ENCODE measurements around the gene CTBP2.
A peak's percentile ranks its signal among the peaks of the same experiment; 100 is the strongest.

Gene CTBP2

GRCh38 chr10:124972637-124973036, 187.7 kb downstream of the CTBP2 start:
- peaks cover 6% of the 10 kb centered on the region for H3K36me3 ChIP-seq (ENCODE audit: control insufficient read depth, insufficient read depth, low read length)
- H3K4me1 ChIP-seq (ENCODE audit: control insufficient read depth, insufficient read depth, low read length): no peaks in the 10 kb centered on the region
- no peak overlapping the region for H3K27ac ChIP-seq (ENCODE audit: low read depth, low read length)
- H3K9ac ChIP-seq (ENCODE audit: low read length): no peak overlapping the region
- no peak overlapping the region for H3K4me3 ChIP-seq (ENCODE audit: low read length)
- H3K27me3 ChIP-seq (ENCODE audit: control insufficient read depth, insufficient read depth, low read length): no peaks in the 10 kb centered on the region

- peaks cover 6% of the 10 kb centered on the region for H3K36me3 ChIP-seq (ENCODE audit: control insufficient read depth, insufficient read depth, low read length)
- H3K4me3 ChIP-seq (ENCODE audit: low read length): no peak overlapping the region
- no peak overlapping the region for H3K27ac ChIP-seq (ENCODE audit: low read depth, low read length)
- H3K27me3 ChIP-seq (ENCODE audit: control insufficient read depth, insufficient read depth, low read length): no peaks in the 10 kb centered on the region
- no peaks in the 10 kb centered on the region for H3K4me1 ChIP-seq (ENCODE audit: control insufficient read depth, insufficient read depth, low read length)
- H3K9ac ChIP-seq (ENCODE audit: low read length): no peak overlapping the region
Measured at GRCh38 chr10:124971276-124971675, 189.1 kb downstream of the CTBP2 start.

GRCh38 chr10:124967255-124967654, 193.1 kb downstream of the CTBP2 start:
- H3K27me3 ChIP-seq (ENCODE audit: control insufficient read depth, insufficient read depth, low read length): no peaks in the 10 kb centered on the region
- no peak overlapping the region for H3K4me3 ChIP-seq (ENCODE audit: low read length)
- no peak overlapping the region for H3K9ac ChIP-seq (ENCODE audit: low read length)
- no peaks in the 10 kb centered on the region for H3K36me3 ChIP-seq (ENCODE audit: control insufficient read depth, insufficient read depth, low read length)
- peaks cover 6% of the 10 kb centered on the region for H3K4me1 ChIP-seq (ENCODE audit: control insufficient read depth, insufficient read depth, low read length)
- H3K27ac ChIP-seq (ENCODE audit: low read depth, low read length): no peak overlapping the region

- Histone ChIP-seq H3K36me3 (ENCODE audit: control insufficient read depth, insufficient read depth, low read length) (no peaks in the 10 kb centered on the region), H3K4me3 (ENCODE audit: low read length) (no peak overlapping the region), H3K4me1 (ENCODE audit: control insufficient read depth, insufficient read depth, low read length) (peaks cover 6% of the 10 kb centered on the region), H3K27me3 (ENCODE audit: control insufficient read depth, insufficient read depth, low read length) (no peaks in the 10 kb centered on the region), H3K27ac (ENCODE audit: low read depth, low read length) (no peak overlapping the region), H3K9ac (ENCODE audit: low read length) (no peak overlapping the region)
Measured at GRCh38 chr10:124966008-124966407, 194.4 kb downstream of the CTBP2 start.

GRCh38 chr10:124963866-124964720, 196.3 kb downstream of the CTBP2 start:
- Histone ChIP-seq H3K9ac (ENCODE audit: low read length) (no peak overlapping the region), H3K4me1 (ENCODE audit: control insufficient read depth, insufficient read depth, low read length) (peaks cover 6% of the 10 kb centered on the region), H3K27ac (ENCODE audit: low read depth, low read length) (no peak overlapping the region), H3K27me3 (ENCODE audit: control insufficient read depth, insufficient read depth, low read length) (no peaks in the 10 kb centered on the region), H3K36me3 (ENCODE audit: control insufficient read depth, insufficient read depth, low read length) (no peaks in the 10 kb centered on the region), H3K4me3 (ENCODE audit: low read length) (no peak overlapping the region)

GRCh38 chr10:124962421-124962820, 197.9 kb downstream of the CTBP2 start:
- Histone ChIP-seq H3K9ac (ENCODE audit: low read length) (no peak overlapping the region), H3K4me3 (ENCODE audit: low read length) (no peak overlapping the region), H3K4me1 (ENCODE audit: control insufficient read depth, insufficient read depth, low read length) (peaks cover 6% of the 10 kb centered on the region), H3K27me3 (ENCODE audit: control insufficient read depth, insufficient read depth, low read length) (no peaks in the 10 kb centered on the region), H3K27ac (ENCODE audit: low read depth, low read length) (no peak overlapping the region), H3K36me3 (ENCODE audit: control insufficient read depth, insufficient read depth, low read length) (no peaks in the 10 kb centered on the region)

GRCh38 chr10:124961248-124961570, 199.2 kb downstream of the CTBP2 start:
- Histone ChIP-seq H3K4me3 (ENCODE audit: low read length) (no peak overlapping the region), H3K4me1 (ENCODE audit: control insufficient read depth, insufficient read depth, low read length) (peaks cover 6% of the 10 kb centered on the region), H3K9ac (ENCODE audit: low read length) (no peak overlapping the region), H3K27me3 (ENCODE audit: control insufficient read depth, insufficient read depth, low read length) (no peaks in the 10 kb centered on the region), H3K36me3 (ENCODE audit: control insufficient read depth, insufficient read depth, low read length) (no peaks in the 10 kb centered on the region), H3K27ac (ENCODE audit: low read depth, low read length) (no peak overlapping the region)

GRCh38 chr10:124959564-124959963, 200.8 kb downstream of the CTBP2 start:
- Histone ChIP-seq H3K27me3 (ENCODE audit: control insufficient read depth, insufficient read depth, low read length) (no peaks in the 10 kb centered on the region), H3K27ac (ENCODE audit: low read depth, low read length) (no peak overlapping the region), H3K36me3 (ENCODE audit: control insufficient read depth, insufficient read depth, low read length) (no peaks in the 10 kb centered on the region), H3K9ac (ENCODE audit: low read length) (no peak overlapping the region), H3K4me1 (ENCODE audit: control insufficient read depth, insufficient read depth, low read length) (peaks cover 4% of the 10 kb centered on the region), H3K4me3 (ENCODE audit: low read length) (no peak overlapping the region)

GRCh38 chr10:124957404-124957947, 202.9 kb downstream of the CTBP2 start:
- no peaks in the 10 kb centered on the region for H3K27me3 ChIP-seq (ENCODE audit: control insufficient read depth, insufficient read depth, low read length)
- no peak overlapping the region for H3K4me3 ChIP-seq (ENCODE audit: low read length)
- no peak overlapping the region for H3K27ac ChIP-seq (ENCODE audit: low read depth, low read length)
- no peak overlapping the region for H3K9ac ChIP-seq (ENCODE audit: low read length)
- H3K36me3 ChIP-seq (ENCODE audit: control insufficient read depth, insufficient read depth, low read length): no peaks in the 10 kb centered on the region
- peaks cover 9% of the 10 kb centered on the region for H3K4me1 ChIP-seq (ENCODE audit: control insufficient read depth, insufficient read depth, low read length)

- H3K9ac ChIP-seq (ENCODE audit: low read length): no peak overlapping the region
- H3K27ac ChIP-seq (ENCODE audit: low read depth, low read length): no peak overlapping the region
- peaks cover 9% of the 10 kb centered on the region for H3K4me1 ChIP-seq (ENCODE audit: control insufficient read depth, insufficient read depth, low read length)
- H3K4me3 ChIP-seq (ENCODE audit: low read length): no peak overlapping the region
- no peaks in the 10 kb centered on the region for H3K27me3 ChIP-seq (ENCODE audit: control insufficient read depth, insufficient read depth, low read length)
- H3K36me3 ChIP-seq (ENCODE audit: control insufficient read depth, insufficient read depth, low read length): no peaks in the 10 kb centered on the region
Measured at GRCh38 chr10:124956764-124957163, 203.6 kb downstream of the CTBP2 start.

- peaks cover 9% of the 10 kb centered on the region for H3K4me1 ChIP-seq (ENCODE audit: control insufficient read depth, insufficient read depth, low read length)
Measured at GRCh38 chr10:124955868-124956267, 204.5 kb downstream of the CTBP2 start.

GRCh38 chr10:124955243-124955642, 205.1 kb downstream of the CTBP2 start:
- no peak overlapping the region for H3K9ac ChIP-seq (ENCODE audit: low read length)
- H3K4me3 ChIP-seq (ENCODE audit: low read length): no peak overlapping the region
- H3K4me1 ChIP-seq (ENCODE audit: control insufficient read depth, insufficient read depth, low read length): peaks cover 9% of the 10 kb centered on the region
- no peaks in the 10 kb centered on the region for H3K27me3 ChIP-seq (ENCODE audit: control insufficient read depth, insufficient read depth, low read length)
- peak overlapping the region; percentile 43 for H3K27ac ChIP-seq (ENCODE audit: low read depth, low read length)
- H3K36me3 ChIP-seq (ENCODE audit: control insufficient read depth, insufficient read depth, low read length): no peaks in the 10 kb centered on the region

More at GRCh38 chr10:124955868-124956267, 204.5 kb downstream of the CTBP2 start:
- H3K36me3 ChIP-seq (ENCODE audit: control insufficient read depth, insufficient read depth, low read length): no peaks in the 10 kb centered on the region
- H3K4me3 ChIP-seq (ENCODE audit: low read length): peak overlapping the region; percentile 36
- H3K9ac ChIP-seq (ENCODE audit: low read length): no peak overlapping the region
- no peaks in the 10 kb centered on the region for H3K27me3 ChIP-seq (ENCODE audit: control insufficient read depth, insufficient read depth, low read length)
- H3K27ac ChIP-seq (ENCODE audit: low read depth, low read length): peak overlapping the region; percentile 43

- H3K36me3 ChIP-seq (ENCODE audit: control insufficient read depth, insufficient read depth, low read length): no peaks in the 10 kb centered on the region
- peaks cover 9% of the 10 kb centered on the region for H3K4me1 ChIP-seq (ENCODE audit: control insufficient read depth, insufficient read depth, low read length)
- H3K27ac ChIP-seq (ENCODE audit: low read depth, low read length): peak overlapping the region; percentile 2
Measured at GRCh38 chr10:124953421-124953820, 206.9 kb downstream of the CTBP2 start.

More at GRCh38 chr10:124953421-124953820, 206.9 kb downstream of the CTBP2 start:
- Histone ChIP-seq H3K27me3 (ENCODE audit: control insufficient read depth, insufficient read depth, low read length) (no peaks in the 10 kb centered on the region), H3K9ac (ENCODE audit: low read length) (no peak overlapping the region), H3K4me3 (ENCODE audit: low read length) (no peak overlapping the region)
